ENCODE data around the gene NTSR1.

NTSR1 gene

GRCh38 chr20:62690261-62690820 is 18.3 kb upstream of the NTSR1 start:
- TF ChIP-seq, protein P1, sequence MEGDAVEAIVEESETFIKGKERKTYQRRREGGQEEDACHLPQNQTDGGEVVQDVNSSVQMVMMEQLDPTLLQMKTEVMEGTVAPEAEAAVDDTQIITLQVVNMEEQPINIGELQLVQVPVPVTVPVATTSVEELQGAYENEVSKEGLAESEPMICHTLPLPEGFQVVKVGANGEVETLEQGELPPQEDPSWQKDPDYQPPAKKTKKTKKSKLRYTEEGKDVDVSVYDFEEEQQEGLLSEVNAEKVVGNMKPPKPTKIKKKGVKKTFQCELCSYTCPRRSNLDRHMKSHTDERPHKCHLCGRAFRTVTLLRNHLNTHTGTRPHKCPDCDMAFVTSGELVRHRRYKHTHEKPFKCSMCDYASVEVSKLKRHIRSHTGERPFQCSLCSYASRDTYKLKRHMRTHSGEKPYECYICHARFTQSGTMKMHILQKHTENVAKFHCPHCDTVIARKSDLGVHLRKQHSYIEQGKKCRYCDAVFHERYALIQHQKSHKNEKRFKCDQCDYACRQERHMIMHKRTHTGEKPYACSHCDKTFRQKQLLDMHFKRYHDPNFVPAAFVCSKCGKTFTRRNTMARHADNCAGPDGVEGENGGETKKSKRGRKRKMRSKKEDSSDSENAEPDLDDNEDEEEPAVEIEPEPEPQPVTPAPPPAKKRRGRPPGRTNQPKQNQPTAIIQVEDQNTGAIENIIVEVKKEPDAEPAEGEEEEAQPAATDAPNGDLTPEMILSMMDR (conservative IDR thresholded peaks at IDR 0.05) = no peak
- H3K27ac ChIP-seq = no peak overlapping the region

GRCh38 chr20:62691487-62691886 is 17.1 kb upstream of the NTSR1 start:
- H3K27ac ChIP-seq = no peak overlapping the region
- TF ChIP-seq, protein P1 (conservative IDR thresholded peaks at IDR 0.05) = no peak

GRCh38 chr20:62692176-62692575 is 16.5 kb upstream of the NTSR1 start:
- TF ChIP-seq, protein P1 (conservative IDR thresholded peaks at IDR 0.05) = no peak
- no peak overlapping the region for H3K27ac ChIP-seq

- TF ChIP-seq, protein P1 (conservative IDR thresholded peaks at IDR 0.05) = no peak
- H3K27ac ChIP-seq = no peak overlapping the region
Observed at GRCh38 chr20:62692801-62693523, 15.7 kb upstream of the NTSR1 start.

- no peak overlapping the region for H3K27ac ChIP-seq
- TF ChIP-seq, protein P1 (conservative IDR thresholded peaks at IDR 0.05) = no peak
Observed at GRCh38 chr20:62693524-62693922, 15.1 kb upstream of the NTSR1 start.

GRCh38 chr20:62694106-62694505 is 14.5 kb upstream of the NTSR1 start:
- TF ChIP-seq, protein P1 (conservative IDR thresholded peaks at IDR 0.05) = no peak
- H3K27ac ChIP-seq = no peak overlapping the region

- TF ChIP-seq, protein P1 (conservative IDR thresholded peaks at IDR 0.05) = no peak
- H3K27ac ChIP-seq = no peak overlapping the region
Observed at GRCh38 chr20:62694868-62695267, 13.8 kb upstream of the NTSR1 start.
